GM18519 (cell line): ENCODE data around the gene ZBP1.

Experiments used
- ATAC-seq: cut with Tn5 transposase; IDR thresholded peaks from one replicate; pipeline ENCODE4 v1.9.1; 2021; ENCODE audit warnings: mild to moderate bottlenecking, moderate library complexity; ENCODE audit not compliant: unreplicated experiment, low FRiP score

ZBP1 gene

DNA sequence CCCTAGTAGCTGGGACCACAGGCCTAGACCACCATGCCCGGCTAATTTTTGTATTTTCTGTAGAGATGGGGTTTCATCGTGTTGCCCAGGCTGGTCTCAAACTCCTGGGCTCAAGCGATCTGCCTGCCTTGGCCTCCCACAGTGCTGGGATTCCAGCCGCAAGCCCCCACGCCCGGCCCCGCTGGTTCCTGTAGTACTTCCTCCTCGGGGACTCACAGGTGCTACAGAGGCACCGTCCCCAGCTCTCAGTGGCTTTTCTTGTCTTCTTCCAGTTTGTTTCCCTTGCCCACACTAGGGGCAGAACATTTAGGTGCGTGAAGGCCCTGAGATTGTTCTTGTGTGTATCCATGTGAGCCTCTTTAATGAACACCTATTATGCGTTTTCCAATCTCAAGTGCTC, 773 bp upstream of the ZBP1 start:
- ATAC-seq = no peak

- ATAC-seq = peak; percentile 51
Measured at GRCh38 chr20:57619051-57619831, 985 bp downstream of the ZBP1 start.

DNA sequence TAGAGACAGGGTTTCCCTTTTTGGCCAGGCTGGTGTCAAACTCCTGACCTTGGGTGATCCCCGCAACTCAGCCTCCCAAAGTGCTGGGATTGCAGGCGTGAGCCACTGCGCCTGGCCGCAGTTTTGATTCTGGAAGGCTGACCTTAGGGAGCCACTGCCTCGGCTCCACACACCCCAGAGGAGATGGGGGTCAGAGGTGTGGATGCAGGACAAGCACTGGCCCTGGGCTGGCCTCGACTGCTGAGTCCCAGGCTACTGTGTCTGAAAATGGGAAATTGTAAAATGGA, 1.5 kb downstream of the ZBP1 start:
- ATAC-seq = no peak

DNA sequence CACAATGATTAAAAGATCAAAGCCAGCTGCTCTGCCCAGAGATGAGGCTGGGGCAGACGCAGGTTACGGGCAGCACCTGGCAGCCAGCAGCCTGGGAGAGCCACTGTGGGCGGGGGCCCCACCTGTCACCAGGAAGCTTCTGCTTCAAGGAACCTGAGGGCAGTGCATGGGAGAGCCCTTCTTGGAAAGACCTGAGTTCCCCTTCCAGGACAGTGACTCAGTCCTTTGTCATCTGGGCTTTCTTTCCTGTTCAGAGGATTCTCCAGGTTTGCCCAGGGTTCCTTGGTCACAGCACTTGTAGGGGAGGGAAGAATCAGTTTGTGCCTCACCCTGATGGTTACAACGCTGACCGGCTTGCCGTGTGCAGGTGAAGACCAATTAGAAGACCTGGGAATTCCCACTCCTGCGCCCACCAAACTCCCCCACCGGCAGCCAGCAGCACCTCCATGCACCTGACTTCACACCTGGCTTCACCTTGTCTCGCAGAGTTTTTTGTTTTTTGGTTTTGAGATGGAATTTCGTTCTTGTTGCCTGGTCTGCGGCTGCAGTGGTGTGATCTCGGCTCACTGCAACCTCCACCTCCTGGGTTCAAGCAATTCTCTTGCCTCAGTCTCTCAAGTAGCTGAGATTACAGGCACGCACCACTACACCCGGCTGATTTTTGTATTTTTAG, 2.0 kb downstream of the ZBP1 start:
- no peak for ATAC-seq

DNA sequence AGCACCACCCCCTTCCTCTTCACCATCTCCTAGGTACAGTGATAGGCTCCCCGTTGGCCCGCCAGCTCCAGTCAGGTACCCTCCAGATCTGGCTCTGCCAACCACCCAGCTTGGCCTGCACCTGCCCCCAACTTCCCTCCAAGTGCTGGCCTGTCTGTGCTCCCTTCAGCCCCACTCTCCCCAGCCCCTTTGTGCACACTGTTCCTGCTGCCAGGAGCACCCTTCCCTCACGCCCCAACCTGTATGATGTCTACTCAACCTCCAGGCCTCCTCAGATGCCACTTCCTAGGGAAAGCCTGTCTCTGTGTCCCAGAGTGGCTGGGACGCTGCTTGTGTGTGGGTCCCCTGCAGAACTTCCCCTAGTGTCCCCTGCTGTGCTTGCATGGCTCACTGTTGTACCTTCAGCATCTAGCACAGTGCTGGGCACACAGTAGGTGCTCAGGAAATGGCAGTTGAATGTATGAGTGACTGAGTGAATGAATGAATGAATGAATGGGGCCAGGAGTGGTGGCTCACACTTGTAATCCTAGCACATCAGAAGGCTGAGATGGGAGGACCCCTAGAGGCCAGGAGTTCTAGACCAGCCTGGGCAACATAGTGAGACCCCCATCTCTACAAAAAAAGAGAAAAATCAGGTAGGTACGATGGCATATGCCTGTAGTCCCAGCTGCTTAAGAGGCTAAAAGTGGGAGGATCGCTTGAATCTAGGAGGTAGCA, 3.0 kb downstream of the ZBP1 start:
- no peak for ATAC-seq

GRCh38 chr20:57616143-57616951, 3.9 kb downstream of the ZBP1 start:
- ATAC-seq = no peak

GRCh38 chr20:57615445-57615811, 4.8 kb downstream of the ZBP1 start:
- ATAC-seq = no peak

GRCh38 chr20:57614490-57615444, 5.5 kb downstream of the ZBP1 start:
- no peak for ATAC-seq

GRCh38 chr20:57613481-57613921, 6.7 kb downstream of the ZBP1 start:
- ATAC-seq = no peak

DNA sequence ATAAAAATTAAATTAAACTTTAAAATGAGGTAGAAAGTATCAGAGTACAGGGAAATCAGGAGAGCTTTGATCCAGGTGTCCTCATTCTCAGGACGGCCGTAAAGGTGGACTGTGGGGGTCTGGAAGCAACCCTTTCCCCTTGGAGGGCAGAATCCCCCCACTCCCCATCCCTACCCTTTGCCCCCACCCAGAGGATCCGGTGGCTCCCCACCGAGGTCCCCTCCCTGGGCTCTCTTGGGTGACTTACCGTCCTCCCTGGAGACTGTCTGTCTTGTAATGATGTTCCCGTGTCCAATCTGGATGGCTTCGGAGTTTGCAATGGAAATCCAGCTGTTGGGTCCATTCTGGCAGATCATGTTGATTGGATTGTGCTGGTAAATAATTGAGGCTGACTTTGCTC, 7.3 kb downstream of the ZBP1 start:
- no peak for ATAC-seq

DNA sequence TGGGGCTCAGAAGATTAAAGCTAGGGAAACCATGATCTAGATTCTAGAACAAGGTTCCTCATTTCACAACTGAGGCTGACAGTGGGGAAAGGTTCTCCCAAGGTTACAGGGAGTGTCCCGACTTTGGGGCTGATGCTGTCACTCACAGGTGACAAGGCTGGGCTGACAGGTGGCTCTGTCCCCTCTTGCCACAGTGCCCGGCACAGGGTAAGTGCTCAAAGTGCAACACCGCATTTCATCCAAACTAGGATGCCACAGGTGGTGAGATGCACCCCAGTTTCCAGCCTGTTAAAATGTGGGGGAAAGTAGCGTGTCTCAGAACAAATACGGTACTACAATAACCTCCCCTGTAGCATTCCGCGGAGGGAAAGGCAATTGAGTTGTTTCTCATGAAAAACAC, 7.8 kb downstream of the ZBP1 start:
- no peak for ATAC-seq

- ATAC-seq = no peak
Measured at GRCh38 chr20:57611586-57612311, 8.5 kb downstream of the ZBP1 start.

- no peak for ATAC-seq
Measured at GRCh38 chr20:57610261-57610952, 9.8 kb downstream of the ZBP1 start.

- ATAC-seq = no peak
Measured at GRCh38 chr20:57609842-57610167, 10.4 kb downstream of the ZBP1 start.

- no peak for ATAC-seq
Measured at GRCh38 chr20:57609086-57609841, 11.0 kb downstream of the ZBP1 start.

DNA sequence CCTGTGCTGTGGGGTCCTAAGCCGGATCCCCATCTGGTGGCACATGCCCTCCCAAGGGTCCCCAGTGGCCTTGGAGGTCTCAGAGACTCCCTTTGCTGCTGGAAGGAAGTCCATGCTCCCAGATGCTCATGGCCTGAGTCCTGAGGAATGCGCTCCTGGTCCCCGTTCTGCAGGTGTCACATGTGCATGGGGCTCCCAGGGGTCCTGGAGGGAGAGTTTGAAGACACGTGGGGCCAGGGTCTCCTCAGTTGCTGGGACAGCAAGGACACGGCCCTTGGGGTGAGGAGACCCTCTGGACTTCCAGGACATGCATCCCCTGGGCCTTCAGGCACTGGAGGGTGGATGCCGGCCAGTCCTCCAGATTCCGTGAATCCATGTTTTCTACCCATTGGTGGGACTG, 11.7 kb downstream of the ZBP1 start:
- no peak for ATAC-seq

DNA sequence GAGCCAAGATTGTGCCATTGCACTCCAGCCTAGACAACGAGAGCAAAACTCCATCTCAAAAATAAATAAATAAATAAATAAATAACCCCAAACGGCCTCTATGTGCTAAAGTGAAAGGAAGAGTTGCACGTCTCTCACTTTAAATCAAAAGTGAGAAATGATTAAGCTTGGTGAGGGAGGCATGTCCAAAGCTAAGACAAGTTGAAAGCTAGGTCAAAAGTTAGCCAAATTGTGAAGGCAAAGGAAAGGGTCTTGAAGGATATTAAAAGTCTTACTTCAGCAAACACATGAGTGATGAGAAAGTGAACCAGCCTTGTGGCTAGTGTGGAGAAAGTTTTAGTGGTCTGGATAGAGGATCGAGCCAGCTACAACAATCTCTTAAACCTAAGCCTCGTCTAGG, 14.3 kb downstream of the ZBP1 start:
- no peak for ATAC-seq

- no peak for ATAC-seq
Measured at GRCh38 chr20:57605045-57605444, 15.2 kb downstream of the ZBP1 start.
